ENCODE measurements around the gene SLC16A5.

The SLC16A5 gene

GRCh38 chr17:75088465-75089417 lies 987 bp downstream of the SLC16A5 start:
- ATAC-seq, result peak; percentile 60
- no peak for TF ChIP-seq ZC3H10 (CRISPR knock-in tag; IDR thresholded peaks at IDR 0.05)
- no peak for TF ChIP-seq ZNF8 (CRISPR knock-in tag; IDR thresholded peaks at IDR 0.05)
- TF ChIP-seq TCF4 (CRISPR knock-in tag; IDR thresholded peaks at IDR 0.05; ENCODE audit: borderline replicate concordance), result no peak

GRCh38 chr17:75090871-75091854 lies 3.4 kb downstream of the SLC16A5 start:
- ATAC-seq, result peak; percentile 7; the same call in 2 of the 3 replicates
- TF ChIP-seq PATZ1 (CRISPR knock-in tag; IDR thresholded peaks at IDR 0.05; ENCODE audit: borderline replicate concordance) (no peak), ZNF70 (CRISPR knock-in tag; IDR thresholded peaks at IDR 0.05) (no peak), OSR1 (CRISPR knock-in tag; IDR thresholded peaks at IDR 0.05) (no peak), POU6F1 (CRISPR knock-in tag; IDR thresholded peaks at IDR 0.05; ENCODE audit: borderline replicate concordance, low read depth) (no peak), ZC3H10 (CRISPR knock-in tag; IDR thresholded peaks at IDR 0.05) (no peak), ISL1 (CRISPR knock-in tag; IDR thresholded peaks at IDR 0.05) (no peak)

GRCh38 chr17:75091855-75092327 lies 4.1 kb downstream of the SLC16A5 start:
- ATAC-seq, result no peak
- TF ChIP-seq SNAI2 (CRISPR knock-in tag; IDR thresholded peaks at IDR 0.05) (no peak), BACH2 (CRISPR knock-in tag; IDR thresholded peaks at IDR 0.05; ENCODE audit: borderline replicate concordance) (no peak), CREB5 (CRISPR knock-in tag; IDR thresholded peaks at IDR 0.05; ENCODE audit: low read depth) (no peak), GLIS3 (CRISPR knock-in tag; IDR thresholded peaks at IDR 0.05) (no peak), ZC3H10 (CRISPR knock-in tag; IDR thresholded peaks at IDR 0.05) (no peak), ZNF70 (CRISPR knock-in tag; IDR thresholded peaks at IDR 0.05) (no peak), ZFP3 (CRISPR knock-in tag; IDR thresholded peaks at IDR 0.05) (no peak), OSR1 (CRISPR knock-in tag; IDR thresholded peaks at IDR 0.05) (no peak), ARNTL (CRISPR knock-in tag; IDR thresholded peaks at IDR 0.05; ENCODE audit: borderline replicate concordance, low read depth) (no peak), CSDC2 (CRISPR knock-in tag; IDR thresholded peaks at IDR 0.05) (no peak)

- no peak for TF ChIP-seq CREB5 (CRISPR knock-in tag; IDR thresholded peaks at IDR 0.05; ENCODE audit: low read depth)
- TF ChIP-seq ZFP30 (CRISPR knock-in tag; IDR thresholded peaks at IDR 0.05), result no peak
- TF ChIP-seq ZFP3 (CRISPR knock-in tag; IDR thresholded peaks at IDR 0.05), result no peak
- no peak for TF ChIP-seq ZNF70 (CRISPR knock-in tag; IDR thresholded peaks at IDR 0.05)
- TF ChIP-seq CSDC2 (CRISPR knock-in tag; IDR thresholded peaks at IDR 0.05), result no peak
- no peak for ATAC-seq
Measured at GRCh38 chr17:75093548-75094158, 5.9 kb downstream of the SLC16A5 start.

Data from SK-N-SH treated with all-trans-retinoic acid at 6 μM for 48 hours (cell line).